Measurements from ENCODE around the gene C4orf51. TPM values are rescaled to one million over a fixed set of nuclear protein-coding genes. Genes with fewer than 3 reads are reported as not detected.

The C4orf51 gene
- total RNA-seq, 1 donor from 2014 or later: not detected

DNA sequence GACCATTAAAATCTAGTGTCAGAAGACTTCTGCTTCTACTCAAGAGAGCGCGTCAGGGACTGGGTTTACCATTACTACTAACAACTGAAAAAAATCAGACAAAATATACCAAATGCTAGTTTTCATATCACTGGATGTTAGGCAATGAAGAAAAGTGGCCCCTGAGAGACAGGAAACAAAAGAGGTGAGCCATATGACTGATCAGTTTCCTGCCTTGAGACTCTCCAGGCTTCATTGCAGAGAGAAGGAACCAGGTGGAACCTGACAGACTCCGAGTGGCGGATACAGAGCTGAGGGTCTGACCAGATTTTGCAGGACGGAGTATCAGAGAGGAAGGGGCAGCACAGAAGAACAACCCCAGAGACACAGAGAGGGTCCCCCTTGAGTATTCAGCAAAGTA lies 86.3 kb downstream of the C4orf51 start:
- H3K27ac Mint-ChIP-seq (ENCODE audit: unreplicated experiment): no peak overlapping the region
- TF ChIP-seq, protein P1, sequence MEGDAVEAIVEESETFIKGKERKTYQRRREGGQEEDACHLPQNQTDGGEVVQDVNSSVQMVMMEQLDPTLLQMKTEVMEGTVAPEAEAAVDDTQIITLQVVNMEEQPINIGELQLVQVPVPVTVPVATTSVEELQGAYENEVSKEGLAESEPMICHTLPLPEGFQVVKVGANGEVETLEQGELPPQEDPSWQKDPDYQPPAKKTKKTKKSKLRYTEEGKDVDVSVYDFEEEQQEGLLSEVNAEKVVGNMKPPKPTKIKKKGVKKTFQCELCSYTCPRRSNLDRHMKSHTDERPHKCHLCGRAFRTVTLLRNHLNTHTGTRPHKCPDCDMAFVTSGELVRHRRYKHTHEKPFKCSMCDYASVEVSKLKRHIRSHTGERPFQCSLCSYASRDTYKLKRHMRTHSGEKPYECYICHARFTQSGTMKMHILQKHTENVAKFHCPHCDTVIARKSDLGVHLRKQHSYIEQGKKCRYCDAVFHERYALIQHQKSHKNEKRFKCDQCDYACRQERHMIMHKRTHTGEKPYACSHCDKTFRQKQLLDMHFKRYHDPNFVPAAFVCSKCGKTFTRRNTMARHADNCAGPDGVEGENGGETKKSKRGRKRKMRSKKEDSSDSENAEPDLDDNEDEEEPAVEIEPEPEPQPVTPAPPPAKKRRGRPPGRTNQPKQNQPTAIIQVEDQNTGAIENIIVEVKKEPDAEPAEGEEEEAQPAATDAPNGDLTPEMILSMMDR (IDR thresholded peaks at IDR 0.05): no peak
- H3K4me1 Mint-ChIP-seq (ENCODE audit: unreplicated experiment): peaks cover 13% of the 10 kb centered on the region
- H3K4me3 Mint-ChIP-seq (ENCODE audit: unreplicated experiment): no peak overlapping the region
- H3K36me3 Mint-ChIP-seq (ENCODE audit: unreplicated experiment): peaks cover 51% of the 10 kb centered on the region
- no peak for DNase-seq (ENCODE audit: extremely low spot score, unreplicated experiment)
- H3K9me3 Mint-ChIP-seq (ENCODE audit: unreplicated experiment): peaks cover 8% of the 10 kb centered on the region
- H3K27me3 Mint-ChIP-seq (ENCODE audit: unreplicated experiment): no peaks in the 10 kb centered on the region

DNA sequence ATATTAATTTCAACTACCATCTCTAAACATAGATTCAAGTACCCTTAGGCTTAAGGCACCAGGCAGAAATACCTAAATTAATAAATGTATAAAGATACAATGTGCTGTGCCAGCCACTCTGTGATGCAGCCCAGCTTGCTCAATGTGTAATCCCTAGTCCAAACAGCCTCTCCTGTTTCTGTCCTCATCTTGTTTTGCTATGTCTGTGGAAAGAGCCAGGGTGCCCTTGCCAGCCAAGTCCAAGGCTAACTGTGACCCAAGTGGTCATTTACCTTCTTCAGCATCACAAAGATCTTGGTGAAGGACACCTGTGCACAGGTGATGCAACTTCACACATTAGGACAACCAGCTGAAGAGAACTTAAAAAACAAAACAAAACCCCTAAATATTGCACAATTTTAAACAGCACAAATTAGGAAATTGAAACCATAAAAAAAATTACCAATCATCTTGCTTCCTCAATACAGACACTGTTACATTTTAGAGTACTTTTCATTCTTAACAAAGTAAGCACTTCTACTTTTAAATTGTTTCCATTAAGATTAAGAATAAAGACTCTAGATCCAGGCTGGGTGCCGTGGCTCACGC lies 89.6 kb downstream of the C4orf51 start:
- TF ChIP-seq, protein P1 (IDR thresholded peaks at IDR 0.05): no peak

DNA sequence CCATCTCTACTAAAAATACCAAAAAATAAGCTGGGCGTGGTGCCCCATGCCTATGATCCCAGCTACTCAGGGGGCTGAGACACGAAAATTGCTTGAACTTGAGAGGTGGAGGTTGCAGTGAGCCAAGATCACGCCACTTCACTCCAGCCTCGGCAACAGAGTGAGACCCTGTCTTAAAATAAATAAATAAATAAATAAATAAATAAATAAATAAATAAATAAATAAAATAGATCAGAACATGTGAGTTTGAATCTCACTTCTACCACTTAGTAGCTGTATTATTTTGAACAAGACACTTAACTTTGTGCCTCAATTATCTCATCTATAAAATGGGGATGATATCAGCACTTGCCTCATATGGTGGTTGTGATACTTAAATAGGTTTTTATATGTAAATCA lies 90.2 kb downstream of the C4orf51 start:
- H3K9me3 Mint-ChIP-seq (ENCODE audit: unreplicated experiment): peaks cover 8% of the 10 kb centered on the region
- H3K4me3 Mint-ChIP-seq (ENCODE audit: unreplicated experiment): no peak overlapping the region
- no peaks in the 10 kb centered on the region for H3K27me3 Mint-ChIP-seq (ENCODE audit: unreplicated experiment)
- no peak for DNase-seq (ENCODE audit: extremely low spot score, unreplicated experiment)
- no peak overlapping the region for H3K27ac Mint-ChIP-seq (ENCODE audit: unreplicated experiment)
- H3K36me3 Mint-ChIP-seq (ENCODE audit: unreplicated experiment): peaks cover 49% of the 10 kb centered on the region
- TF ChIP-seq, protein P1 (IDR thresholded peaks at IDR 0.05): no peak
- no peaks in the 10 kb centered on the region for H3K4me1 Mint-ChIP-seq (ENCODE audit: unreplicated experiment)

More for the DNA sequence above, 89.6 kb downstream of the C4orf51 start:
- Mint-ChIP-seq H3K4me3 (ENCODE audit: unreplicated experiment) (no peak overlapping the region), H3K4me1 (ENCODE audit: unreplicated experiment) (no peaks in the 10 kb centered on the region), H3K9me3 (ENCODE audit: unreplicated experiment) (peaks cover 8% of the 10 kb centered on the region), H3K27me3 (ENCODE audit: unreplicated experiment) (no peaks in the 10 kb centered on the region), H3K27ac (ENCODE audit: unreplicated experiment) (no peak overlapping the region), H3K36me3 (ENCODE audit: unreplicated experiment) (peaks cover 55% of the 10 kb centered on the region)
- no peak for DNase-seq (ENCODE audit: extremely low spot score, unreplicated experiment)

DNA sequence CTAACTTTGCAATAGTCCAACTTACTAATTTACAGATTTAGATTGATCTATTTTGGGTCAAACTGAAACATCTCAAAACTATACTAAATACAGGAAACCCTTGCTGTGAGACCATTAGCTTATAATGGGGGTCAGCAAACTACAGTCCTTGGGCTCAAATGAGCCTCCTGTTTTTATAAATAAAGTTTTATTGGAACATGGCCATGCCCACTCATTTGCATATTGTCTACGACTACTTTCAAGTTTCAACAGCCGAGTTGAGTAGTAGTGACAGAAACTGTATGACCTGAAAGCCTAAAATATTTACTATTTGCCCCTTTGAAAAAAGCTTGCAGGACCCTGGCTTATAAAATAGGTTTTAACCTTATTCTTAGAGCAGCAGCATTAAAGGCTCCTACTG lies 92.4 kb downstream of the C4orf51 start:
- TF ChIP-seq, protein P1 (IDR thresholded peaks at IDR 0.05): no peak
- no peaks in the 10 kb centered on the region for H3K27me3 Mint-ChIP-seq (ENCODE audit: unreplicated experiment)
- H3K27ac Mint-ChIP-seq (ENCODE audit: unreplicated experiment): no peak overlapping the region
- DNase-seq (ENCODE audit: extremely low spot score, unreplicated experiment): no peak
- H3K9me3 Mint-ChIP-seq (ENCODE audit: unreplicated experiment): peaks cover 4% of the 10 kb centered on the region
- no peak overlapping the region for H3K4me3 Mint-ChIP-seq (ENCODE audit: unreplicated experiment)
- H3K36me3 Mint-ChIP-seq (ENCODE audit: unreplicated experiment): peaks cover 37% of the 10 kb centered on the region
- H3K4me1 Mint-ChIP-seq (ENCODE audit: unreplicated experiment): no peaks in the 10 kb centered on the region

DNA sequence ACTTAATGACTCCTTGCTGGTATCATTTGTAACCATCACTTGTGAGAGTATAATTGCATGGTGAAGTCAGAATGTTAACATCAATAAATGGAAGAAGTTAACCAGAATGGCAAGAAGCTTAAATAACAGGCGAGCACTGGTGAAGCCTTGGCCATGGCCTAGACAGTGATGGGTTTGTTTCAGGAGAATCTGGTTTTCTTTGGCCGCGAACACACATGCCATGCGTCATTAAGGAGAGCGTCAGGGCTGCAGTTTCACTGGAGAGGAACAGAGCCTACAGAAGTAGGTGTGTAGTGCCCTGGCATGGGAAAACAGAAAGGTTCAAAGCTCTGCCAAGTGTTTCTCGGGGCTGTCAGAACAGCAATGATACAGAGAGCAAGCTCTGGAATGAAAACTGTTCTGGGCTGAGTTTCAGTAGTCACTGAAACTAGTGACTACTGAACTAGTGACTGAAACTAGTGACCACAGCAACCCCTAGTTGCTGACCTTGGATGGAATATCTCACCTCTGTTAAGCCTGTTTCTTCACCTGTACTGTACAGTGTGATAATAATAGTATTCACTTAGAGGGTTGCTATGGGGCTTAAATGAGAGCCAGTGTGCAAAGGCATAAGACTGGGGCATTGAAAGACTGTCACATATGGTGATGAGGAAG lies 93.8 kb downstream of the C4orf51 start:
- Mint-ChIP-seq H3K9me3 (ENCODE audit: unreplicated experiment) (no peaks in the 10 kb centered on the region), H3K27me3 (ENCODE audit: unreplicated experiment) (no peaks in the 10 kb centered on the region), H3K4me1 (ENCODE audit: unreplicated experiment) (no peaks in the 10 kb centered on the region), H3K4me3 (ENCODE audit: unreplicated experiment) (no peak overlapping the region), H3K36me3 (ENCODE audit: unreplicated experiment) (peaks cover 38% of the 10 kb centered on the region), H3K27ac (ENCODE audit: unreplicated experiment) (no peak overlapping the region)
- DNase-seq (ENCODE audit: extremely low spot score, unreplicated experiment): no peak
- TF ChIP-seq, protein P1 (IDR thresholded peaks at IDR 0.05): no peak

All from osteocyte (in vitro differentiated cells).